ENCODE results near the gene SMIM45.

SMIM45 gene

GRCh38 chr22:41949297-41949965 is 2.5 kb upstream of the SMIM45 start:
- intact Hi-C loops (cut with micrococcal nuclease; ENCODE audit: unreplicated experiment), result loop anchor here (5.0 kb wide), 1 partner anchor 488 kb away; no protein-coding TSS in a partner anchor
- peak; percentile 40 for ATAC-seq
- no peak for TF ChIP-seq FOS (IDR thresholded peaks at IDR 0.05; ENCODE audit: borderline replicate concordance, extremely low read depth, insufficient read length)
- no peak for TF ChIP-seq ZSCAN29 (IDR thresholded peaks at IDR 0.05)
- peak; percentile 58 for TF ChIP-seq POLR2A (IDR thresholded peaks at IDR 0.05; ENCODE audit: low read depth, low read length)
- TF ChIP-seq PML (IDR thresholded peaks at IDR 0.05; ENCODE audit: low read length), result no peak
- TF ChIP-seq PAX8 (IDR thresholded peaks at IDR 0.05), result no peak
- peak; percentile 47; the same call in 1 of the 2 replicates for TF ChIP-seq POLR2AphosphoS5 (IDR thresholded peaks at IDR 0.05; ENCODE audit: low read length)
- TF ChIP-seq SUPT20H (IDR thresholded peaks at IDR 0.05; ENCODE audit: borderline replicate concordance, control insufficient read depth, low read depth, low read length), result no peak
- TF ChIP-seq SP1 (IDR thresholded peaks at IDR 0.05; ENCODE audit: low read depth, low read length), result no peak
- no peak for TF ChIP-seq JUND (IDR thresholded peaks at IDR 0.05; ENCODE audit: low read depth, low read length)
- TF ChIP-seq KDM1A (IDR thresholded peaks at IDR 0.05; ENCODE audit: borderline replicate concordance), result no peak
- TF ChIP-seq SMAD1 (IDR thresholded peaks at IDR 0.05; ENCODE audit: low read depth, partially characterized antibody), result no peak
- no peak for TF ChIP-seq ESRRA (IDR thresholded peaks at IDR 0.05; ENCODE audit: low read length)
- no peak for TF ChIP-seq RAD51 (IDR thresholded peaks at IDR 0.05)
- TF ChIP-seq FOXM1 (IDR thresholded peaks at IDR 0.05; ENCODE audit: low read depth, low read length), result no peak
- TF ChIP-seq HCFC1 (IDR thresholded peaks at IDR 0.05; ENCODE audit: low read length), result no peak
- no peak; the same call in 1 of the 2 replicates for TF ChIP-seq CHD2 (IDR thresholded peaks at IDR 0.05; ENCODE audit: borderline replicate concordance, low read depth, low read length)
- TF ChIP-seq ATF3 (IDR thresholded peaks at IDR 0.05; ENCODE audit: borderline replicate concordance, extremely low read depth, low read depth, low read length), result no peak
- no peak for TF ChIP-seq NR2C1 (IDR thresholded peaks at IDR 0.05)
- TF ChIP-seq POLR2AphosphoS2 (IDR thresholded peaks at IDR 0.05; ENCODE audit: low read depth, low read length), result no peak
- TF ChIP-seq RBBP5 (conservative IDR thresholded peaks at IDR 0.05), result no peak
- no peak; the same call in 1 of the 2 replicates for TF ChIP-seq ZNF592 (IDR thresholded peaks at IDR 0.05)
- no peak for TF ChIP-seq POU2F2 (IDR thresholded peaks at IDR 0.05; ENCODE audit: borderline replicate concordance, low read depth, low read length)
- no peak for TF ChIP-seq ZNF274 (IDR thresholded peaks at IDR 0.05; ENCODE audit: insufficient read depth, insufficient read length)

More at GRCh38 chr22:41949297-41949965, 2.5 kb upstream of the SMIM45 start:
- CTCF ChIA-PET, result interaction anchor here (0.6 to 4.2 kb wide), 16 partner anchors 9 to 494 kb away, joined by 3 to 27 read pairs (median 4); partner anchors contain the start of gene SREBF2
- BruUV-seq (replicated peaks), result no TSS peak
- Histone ChIP-seq H3K27ac (ENCODE audit: control insufficient read depth, insufficient read depth) (peak overlapping the region; percentile 65), H3K9me3 (replicated peaks; ENCODE audit: control insufficient read depth, insufficient read depth, low read length) (no peaks in the 10 kb centered on the region), H4K20me1 (ENCODE audit: control insufficient read depth, insufficient read depth) (no peaks in the 10 kb centered on the region), H2AFZ (ENCODE audit: control insufficient read depth, low read depth, low read length) (peak overlapping the region; percentile 59), H3K4me3 (peak overlapping the region; percentile 35), H3K79me2 (ENCODE audit: control insufficient read depth, insufficient read depth, low read length) (peaks cover 28% of the 10 kb centered on the region), H3K4me1 (ENCODE audit: control insufficient read depth, insufficient read depth, low read length) (peaks cover 47% of the 10 kb centered on the region), H3K9ac (ENCODE audit: control insufficient read depth, insufficient read depth, low read length) (peak overlapping the region; percentile 71), H3K4me2 (ENCODE audit: control insufficient read depth, insufficient read depth) (peak overlapping the region; percentile 53), H3K27me3 (replicated peaks in 1 of 2; ENCODE audit: control insufficient read depth in 2 of 2, insufficient read depth in 2 of 2, low read length in 1 of 2) (no peaks in the 10 kb centered on the region), H3K36me3 (ENCODE audit: control insufficient read depth in 2 of 2, insufficient read depth in 2 of 2, low read length in 1 of 2) (peaks cover 0 to 5% of the 10 kb centered on the region in 2 experiments; a peak in 1 of 4 replicates)
- SMC1A ChIA-PET (ENCODE audit: uncharacterized antibody, unreplicated experiment), result interaction anchor here (0.7 to 4.3 kb wide), 16 partner anchors 9 to 203 kb away, joined by 3 to 31 read pairs (median 4); partner anchors contain the start of genes NDUFA6, SREBF2 and TNFRSF13C
- no peak for FAIRE-seq
- no peak for DNase-seq (ENCODE audit: low read depth, low spot score)
- POLR2A ChIA-PET, result interaction anchor here (0.6 to 9.2 kb wide), 22 partner anchors 12 to 492 kb away, joined by 3 to 164 read pairs (median 4); partner anchors contain the start of genes CCDC134, NDUFA6, SREBF2 and TNFRSF13C
- WGBS (ENCODE audit: insufficient coverage, insufficient replicate concordance, low lambda C conversion rate, missing lambda C conversion rate), result 3% methylated on average over 7 of the region's 7 CpGs
- RAD21 ChIA-PET (ENCODE audit: unreplicated experiment), result interaction anchor here (0.6 to 7.9 kb wide), 12 partner anchors 12 to 495 kb away, joined by 3 to 115 read pairs (median 4); partner anchors contain the start of genes MEI1, NDUFA6, SREBF2 and TNFRSF13C
- in situ Hi-C loops (cut with MboI), result loop anchor here (5.0 kb wide), 1 partner anchor 117 kb away; the partner anchor contains the start of gene SREBF2
